HCT116 (cell line): Measurements from ENCODE around the gene KDM7A. TPM values are rescaled to one million over a fixed set of nuclear protein-coding genes. Genes with fewer than 3 reads are reported as not detected.

ENCODE experiments used
- ATAC-seq: fragments of 200-7000 bp; cut with Tn5 transposase; 2 replicates; pipeline ENCODE4 v1.9.1; 2020; ENCODE audit warnings: mild to moderate bottlenecking, moderate library complexity
- BruUV-seq: library from RNA; stranded (reverse); fragments of 400-500 nt; replicated peaks from 2 replicates; lab custom pipeline; 2021; lab: Mats Ljungman, UMichigan
- CTCF ChIA-PET: fragments of 300-600 bp; sonication (Branson Sonifier 250); formaldehyde crosslinking; loops from one replicate; lab custom pipeline; 2021; ENCODE audit warnings: antibody characterized with exemption; lab: Charles Lee
- POLR2A ChIA-PET: fragments of 300-600, 350-600 bp; sonication (Branson Sonifier 250); formaldehyde crosslinking; loops from one replicate; lab custom pipeline; 2021; ENCODE audit warnings: antibody characterized with exemption; lab: Charles Lee
- RAD21 ChIA-PET, 2 experiments: fragments of 300-600 bp; sonication (Branson Sonifier 250); formaldehyde crosslinking; loops; one replicate each; lab custom pipeline; 2023; ENCODE audit warnings: low total read pairs in 2 of 2; ENCODE audit not compliant: uncharacterized antibody in 2 of 2, unreplicated experiment in 2 of 2, low non-redundant PET in 1 of 2; lab: Charles Lee
- DNase-seq: peaks from one replicate; pipeline ENCODE4 v3.0.0-alpha.2; 2010; ENCODE audit warnings: low read depth, low spot score
- H2AFZ ChIP-seq: fragments of 200-600 bp; shearing (Covaris generic), sonication (generic); 2 replicates; pipeline ENCODE4 v1.6.1; 2017; ENCODE audit warnings: low read depth, mixed run types, mixed read lengths, antibody characterized with exemption, low read length; ENCODE audit not compliant: poor library complexity, severe bottlenecking
- H3K27ac ChIP-seq: 2 replicates; pipeline ENCODE4 v1.5.1; 2012; ENCODE audit warnings: low read depth, low read length
- H3K27me3 ChIP-seq: fragments of 200-600 bp; sonication (generic); 2 replicates; pipeline ENCODE4 v1.6.1; 2016; ENCODE audit warnings: mixed run types, low read length, mixed read lengths; ENCODE audit not compliant: insufficient read depth
- H3K36me3 ChIP-seq, 2 experiments: fragments of 200-500 bp in 1 of 2; fragments of 200-600 bp in 1 of 2; sonication (Bioruptor generic) in 1 of 2; sonication (generic) in 1 of 2; 2 replicates each; pipeline versions ENCODE4 v1.5.1 to v1.6.1; 2014 to 2016; ENCODE audit warnings: low read length in 2 of 2, inconsistent platforms in 1 of 2, mixed read lengths in 1 of 2, mixed run types in 1 of 2; ENCODE audit not compliant: insufficient read depth in 2 of 2, control insufficient read depth in 1 of 2
- H3K4me1 ChIP-seq, 2 experiments: fragments of 200-600 bp in 1 of 2; sonication (generic) in 1 of 2; 2 replicates each; pipeline versions ENCODE4 v1.5.1 to v1.6.1; 2012 to 2017; ENCODE audit warnings: low read length in 2 of 2, inconsistent platforms in 1 of 2, mild to moderate bottlenecking in 1 of 2, mixed read lengths in 1 of 2, mixed run types in 1 of 2, moderate library complexity in 1 of 2; ENCODE audit not compliant: insufficient read depth in 2 of 2, control insufficient read depth in 1 of 2
- H3K4me2 ChIP-seq: fragments of 200-600 bp; sonication (generic); 2 replicates; pipeline ENCODE4 v1.6.1; 2017; ENCODE audit warnings: mixed run types, low read length, mixed read lengths
- H3K4me3 ChIP-seq, 2 experiments: fragments of 200-600 bp in 1 of 2; sonication (generic) in 1 of 2; replicated peaks in 1 of 2; 2 replicates each; pipeline ENCODE4 v1.5.1; 2011 to 2016; ENCODE audit warnings: low read length in 2 of 2, control low read depth in 1 of 2, low read depth in 1 of 2, mild to moderate bottlenecking in 1 of 2, mixed read lengths in 1 of 2, mixed run types in 1 of 2
- H3K79me2 ChIP-seq: fragments of 200-600 bp; sonication (generic); 2 replicates; pipeline ENCODE4 v1.6.1; 2017; ENCODE audit warnings: mild to moderate bottlenecking, mixed run types, low read length, moderate library complexity, mixed read lengths; ENCODE audit not compliant: insufficient read depth
- H3K9ac ChIP-seq: fragments of 200-600 bp; sonication (generic); 2 replicates; pipeline ENCODE4 v1.6.1; 2016; ENCODE audit warnings: low read length, mixed read lengths
- H3K9me2 ChIP-seq: fragments of 200-600 bp; sonication (generic), shearing (Covaris generic); 2 replicates; pipeline ENCODE4 v1.6.1; 2017; ENCODE audit warnings: mixed run types, mild to moderate bottlenecking, moderate library complexity; ENCODE audit not compliant: insufficient read depth
- H3K9me3 ChIP-seq, 2 experiments: fragments of 200-500 bp in 1 of 2; fragments of 200-600 bp in 1 of 2; sonication (Bioruptor generic) in 1 of 2; sonication (generic) in 1 of 2; 2 replicates each; pipeline ENCODE4 v1.6.1; 2014 to 2017; ENCODE audit warnings: low read length in 2 of 2, mixed read lengths in 2 of 2, inconsistent platforms in 1 of 2, low read depth in 1 of 2, mild to moderate bottlenecking in 1 of 2, mixed run types in 1 of 2, moderate library complexity in 1 of 2; ENCODE audit not compliant: control insufficient read depth in 1 of 2, insufficient read depth in 1 of 2
- H4K20me1 ChIP-seq: fragments of 200-600 bp; sonication (generic), shearing (Covaris generic); 2 replicates; pipeline ENCODE4 v1.6.1; 2017; ENCODE audit warnings: mixed run types, mild to moderate bottlenecking, moderate library complexity; ENCODE audit not compliant: insufficient read depth
- CEBPB ChIP-seq: IDR thresholded peaks from 2 replicates; pipeline ENCODE4 v1.6.1; 2012; ENCODE audit warnings: low read depth
- EZH2phosphoT487 ChIP-seq: fragments of 200-600 bp; IDR thresholded peaks from 2 replicates; pipeline ENCODE4 v1.6.1; 2018; ENCODE audit warnings: antibody characterized with exemption, borderline replicate concordance
- FOSL1 ChIP-seq: IDR thresholded peaks from 2 replicates; pipeline ENCODE4 v1.6.1; 2012; ENCODE audit warnings: low read depth
- POLR2A ChIP-seq: IDR thresholded peaks from 2 replicates; pipeline ENCODE4 v1.7.0; 2011; ENCODE audit warnings: borderline replicate concordance; ENCODE audit not compliant: insufficient read depth, insufficient read length; ENCODE audit errors: extremely low read depth
- POLR2AphosphoS5 ChIP-seq: IDR thresholded peaks from 2 replicates; pipeline ENCODE4 v1.6.1; 2011; ENCODE audit warnings: mild to moderate bottlenecking, low read depth, low read length, moderate library complexity
- RAD21 ChIP-seq: IDR thresholded peaks from 2 replicates; pipeline ENCODE4 v1.6.1; 2012; ENCODE audit warnings: low read depth, mild to moderate bottlenecking
- SIN3A ChIP-seq: IDR thresholded peaks from 2 replicates; pipeline ENCODE4 v1.6.1; 2012; ENCODE audit warnings: low read depth
- ZNF274 ChIP-seq: fragments of 200-500 bp; sonication (Bioruptor generic); IDR thresholded peaks from 2 replicates; pipeline ENCODE4 v1.6.1; 2014; ENCODE audit warnings: mild to moderate bottlenecking, low read depth, low read length, inconsistent platforms
- intact Hi-C: fragments of 100-400 bp; cut with micrococcal nuclease; formaldehyde crosslinking; loops from 2 replicates; pipeline ENCODE4 v1.10.0; 2022
- total RNA-seq: library from RNA; stranded (reverse); gene quantifications from one replicate; pipeline ENCODE4 v1.2.1, GENCODE V29; 2021; ENCODE audit not compliant: unreplicated experiment
- TF ChIP-seq, protein P1 (sequence below), 3 experiments: fragments of 200-600 bp in 1 of 3; sonication (generic) in 1 of 3; IDR thresholded peaks in 2 of 3; conservative IDR thresholded peaks in 1 of 3; 2 replicates each; pipeline ENCODE4 v1.5.1; 2012 to 2017; ENCODE audit warnings: low read depth in 2 of 3, low read length in 2 of 3, antibody characterized with exemption in 1 of 3, borderline replicate concordance in 1 of 3, control low read depth in 1 of 3, mild to moderate bottlenecking in 1 of 3, mixed read lengths in 1 of 3, mixed run types in 1 of 3, moderate library complexity in 1 of 3; ENCODE audit not compliant: insufficient read depth in 1 of 3
- TF ChIP-seq, protein P2 (sequence below): IDR thresholded peaks from 2 replicates; pipeline ENCODE4 v1.6.1; 2012; ENCODE audit warnings: low read depth

The KDM7A gene
- total RNA-seq, 1 experiment from 2014 or later = 11.6 TPM

GRCh38 chr7:140153666-140154161 lies 23.1 kb downstream of the KDM7A start:
- DNase-seq = no peak
- Histone ChIP-seq H3K27ac (no peak overlapping the region), H3K4me2 (no peak overlapping the region), H3K9me3 (no peaks in the 10 kb centered on the region), H3K9me2 (no peaks in the 10 kb centered on the region), H3K27me3 (no peaks in the 10 kb centered on the region), H3K9ac (no peak overlapping the region), H2AFZ (no peak overlapping the region), H3K36me3 (no peaks in the 10 kb centered on the region), H4K20me1 (0 out of 2 replicates have a peak, but pooled peaks cover 4% of the 10 kb centered on the region), H3K79me2 (no peaks in the 10 kb centered on the region), H3K4me3 (no peak overlapping the region), H3K4me1 (no peaks in the 10 kb centered on the region)
- CTCF ChIA-PET = no interaction called here
- intact Hi-C loops = no loop called here
- POLR2A ChIA-PET = no interaction called here
- RAD21 ChIA-PET = no interaction called here
- no peak for ATAC-seq
- BruUV-seq = no TSS peak
- TF ChIP-seq, protein P1, sequence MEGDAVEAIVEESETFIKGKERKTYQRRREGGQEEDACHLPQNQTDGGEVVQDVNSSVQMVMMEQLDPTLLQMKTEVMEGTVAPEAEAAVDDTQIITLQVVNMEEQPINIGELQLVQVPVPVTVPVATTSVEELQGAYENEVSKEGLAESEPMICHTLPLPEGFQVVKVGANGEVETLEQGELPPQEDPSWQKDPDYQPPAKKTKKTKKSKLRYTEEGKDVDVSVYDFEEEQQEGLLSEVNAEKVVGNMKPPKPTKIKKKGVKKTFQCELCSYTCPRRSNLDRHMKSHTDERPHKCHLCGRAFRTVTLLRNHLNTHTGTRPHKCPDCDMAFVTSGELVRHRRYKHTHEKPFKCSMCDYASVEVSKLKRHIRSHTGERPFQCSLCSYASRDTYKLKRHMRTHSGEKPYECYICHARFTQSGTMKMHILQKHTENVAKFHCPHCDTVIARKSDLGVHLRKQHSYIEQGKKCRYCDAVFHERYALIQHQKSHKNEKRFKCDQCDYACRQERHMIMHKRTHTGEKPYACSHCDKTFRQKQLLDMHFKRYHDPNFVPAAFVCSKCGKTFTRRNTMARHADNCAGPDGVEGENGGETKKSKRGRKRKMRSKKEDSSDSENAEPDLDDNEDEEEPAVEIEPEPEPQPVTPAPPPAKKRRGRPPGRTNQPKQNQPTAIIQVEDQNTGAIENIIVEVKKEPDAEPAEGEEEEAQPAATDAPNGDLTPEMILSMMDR (IDR thresholded peaks at IDR 0.05 in 2 of 3, conservative IDR thresholded peaks at IDR 0.05 in 1 of 3; ENCODE audit: borderline replicate concordance in 1 of 3, insufficient read depth in 1 of 3, low read depth in 2 of 3, low read length in 2 of 3) = no peak
- TF ChIP-seq ZNF274 (no peak), SIN3A (no peak), RAD21 (no peak), CEBPB (no peak), POLR2AphosphoS5 (no peak), POLR2A (no peak), EZH2phosphoT487 (no peak), FOSL1 (no peak)
- TF ChIP-seq, protein P2, sequence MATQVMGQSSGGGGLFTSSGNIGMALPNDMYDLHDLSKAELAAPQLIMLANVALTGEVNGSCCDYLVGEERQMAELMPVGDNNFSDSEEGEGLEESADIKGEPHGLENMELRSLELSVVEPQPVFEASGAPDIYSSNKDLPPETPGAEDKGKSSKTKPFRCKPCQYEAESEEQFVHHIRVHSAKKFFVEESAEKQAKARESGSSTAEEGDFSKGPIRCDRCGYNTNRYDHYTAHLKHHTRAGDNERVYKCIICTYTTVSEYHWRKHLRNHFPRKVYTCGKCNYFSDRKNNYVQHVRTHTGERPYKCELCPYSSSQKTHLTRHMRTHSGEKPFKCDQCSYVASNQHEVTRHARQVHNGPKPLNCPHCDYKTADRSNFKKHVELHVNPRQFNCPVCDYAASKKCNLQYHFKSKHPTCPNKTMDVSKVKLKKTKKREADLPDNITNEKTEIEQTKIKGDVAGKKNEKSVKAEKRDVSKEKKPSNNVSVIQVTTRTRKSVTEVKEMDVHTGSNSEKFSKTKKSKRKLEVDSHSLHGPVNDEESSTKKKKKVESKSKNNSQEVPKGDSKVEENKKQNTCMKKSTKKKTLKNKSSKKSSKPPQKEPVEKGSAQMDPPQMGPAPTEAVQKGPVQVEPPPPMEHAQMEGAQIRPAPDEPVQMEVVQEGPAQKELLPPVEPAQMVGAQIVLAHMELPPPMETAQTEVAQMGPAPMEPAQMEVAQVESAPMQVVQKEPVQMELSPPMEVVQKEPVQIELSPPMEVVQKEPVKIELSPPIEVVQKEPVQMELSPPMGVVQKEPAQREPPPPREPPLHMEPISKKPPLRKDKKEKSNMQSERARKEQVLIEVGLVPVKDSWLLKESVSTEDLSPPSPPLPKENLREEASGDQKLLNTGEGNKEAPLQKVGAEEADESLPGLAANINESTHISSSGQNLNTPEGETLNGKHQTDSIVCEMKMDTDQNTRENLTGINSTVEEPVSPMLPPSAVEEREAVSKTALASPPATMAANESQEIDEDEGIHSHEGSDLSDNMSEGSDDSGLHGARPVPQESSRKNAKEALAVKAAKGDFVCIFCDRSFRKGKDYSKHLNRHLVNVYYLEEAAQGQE = no peak
- TF ChIP-seq, all 23 proteins: peak for 0
